ENCODE measurements around the gene ADGRA1.

ADGRA1 gene

DNA sequence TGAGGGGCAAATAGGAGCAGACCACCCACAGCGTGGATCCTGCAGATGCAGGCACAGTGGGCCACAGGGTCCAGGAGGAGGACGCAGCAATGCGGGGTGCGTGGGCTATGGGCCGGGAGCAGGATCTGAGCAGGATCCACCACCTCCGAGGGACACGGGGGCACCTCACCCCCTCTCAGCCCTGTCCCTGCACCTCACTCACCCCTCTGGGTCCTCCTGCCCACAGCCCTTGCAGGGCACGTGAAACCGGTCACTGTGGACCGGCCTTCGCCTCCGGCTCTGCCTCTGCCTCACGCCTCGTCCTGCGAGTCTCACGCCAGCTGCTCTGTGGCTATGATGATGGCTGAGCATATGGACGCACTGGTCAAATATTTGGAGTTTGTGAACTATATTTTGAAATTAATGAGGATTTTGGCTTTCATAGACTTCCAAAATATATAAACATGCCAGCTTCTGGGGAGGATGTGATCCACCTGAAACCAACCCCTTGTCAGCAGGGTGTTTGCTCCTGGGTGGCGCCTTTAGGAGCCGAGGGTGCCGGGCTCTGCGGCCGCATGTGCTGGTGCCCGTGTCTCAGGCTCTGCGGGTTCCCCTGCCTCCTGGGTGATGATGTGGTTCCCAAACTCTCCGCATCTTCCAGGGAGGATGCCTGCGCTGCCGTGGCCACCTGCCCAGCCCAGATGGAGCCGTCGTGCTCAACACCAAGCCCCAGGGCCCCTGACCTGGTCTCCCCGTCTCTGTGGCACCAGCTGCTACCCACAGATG is 11.3 kb upstream of the ADGRA1 start:
- no peak for DNase-seq (ENCODE audit: low spot score)

DNA sequence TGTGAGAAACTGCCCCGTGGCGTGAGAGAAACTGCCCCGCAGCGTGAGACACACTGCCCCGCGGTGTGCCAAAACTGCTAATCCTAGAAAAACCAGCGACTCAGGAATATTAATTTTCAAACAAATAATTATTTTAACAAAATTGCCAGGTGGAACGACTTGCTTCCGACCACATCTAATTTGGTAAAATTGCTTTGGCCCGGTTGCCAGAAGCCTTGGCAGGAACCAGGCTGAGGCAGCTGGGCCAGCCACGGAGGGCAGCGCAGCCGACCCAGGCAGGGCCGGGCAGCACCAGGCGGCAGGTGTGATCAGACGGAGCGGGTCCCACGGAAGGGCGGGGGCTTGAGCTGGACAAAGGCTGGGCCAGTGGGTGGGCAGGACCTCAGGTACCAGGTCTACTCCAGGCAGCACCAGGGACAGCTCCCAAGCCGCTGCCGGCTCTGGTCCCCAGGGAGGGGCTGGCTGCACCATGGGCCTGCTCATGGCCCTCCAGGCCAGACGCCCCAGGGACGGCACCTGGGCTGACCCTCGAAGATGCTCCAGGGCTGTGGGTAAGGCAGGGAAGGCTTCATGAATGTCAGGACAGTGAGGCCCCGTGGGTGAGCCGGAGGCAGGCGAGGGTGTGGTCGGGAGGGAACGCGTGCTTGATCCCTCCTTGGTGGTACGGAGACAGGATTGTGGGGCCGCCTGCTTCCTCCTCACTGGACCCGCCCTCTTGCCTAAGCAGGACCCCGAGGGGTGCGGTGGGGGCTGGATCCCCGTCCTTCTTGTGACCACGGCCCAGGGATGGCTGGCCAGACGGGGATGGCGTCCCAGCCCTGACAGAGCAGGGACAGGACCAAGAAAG is 7.7 kb upstream of the ADGRA1 start:
- no peak for DNase-seq (ENCODE audit: low spot score)

DNA sequence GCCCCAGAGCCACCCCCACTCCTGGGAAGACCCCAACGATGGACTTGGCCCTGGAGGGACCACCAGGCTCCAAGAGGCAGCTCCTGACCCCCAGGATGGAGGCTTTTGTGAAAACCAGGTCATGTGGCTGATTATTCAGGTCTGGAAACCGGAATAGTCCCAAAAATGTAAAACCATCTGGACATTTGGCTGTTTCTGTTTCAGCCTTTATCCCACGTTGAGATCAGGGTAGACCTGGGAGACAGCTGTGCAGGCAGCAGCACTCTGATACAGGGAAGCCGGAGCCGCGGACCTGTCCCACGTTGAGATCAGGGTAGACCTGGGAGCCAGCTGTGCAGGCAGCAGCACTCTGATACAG is 7.1 kb upstream of the ADGRA1 start:
- DNase-seq (ENCODE audit: low spot score): no peak

DNA sequence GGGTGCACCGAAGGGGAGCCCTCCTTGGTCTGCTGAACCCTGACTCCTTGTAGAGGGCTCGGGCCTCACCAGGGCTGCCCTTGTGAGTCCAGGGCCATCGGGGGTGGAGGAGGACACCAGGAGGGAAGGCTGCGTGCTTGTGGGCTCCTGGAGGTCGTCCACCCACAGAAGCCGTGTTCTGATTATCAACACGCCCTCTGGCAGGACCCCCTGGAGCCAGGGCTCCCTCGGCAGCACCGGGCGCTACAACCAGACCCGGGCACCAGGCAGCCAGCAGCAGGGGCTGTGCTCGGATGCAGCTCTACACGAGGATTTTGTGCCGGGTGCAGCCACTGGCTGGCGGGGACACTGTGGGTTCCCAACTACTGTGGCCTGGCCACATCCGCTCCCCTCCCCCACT is 6.1 kb upstream of the ADGRA1 start:
- no peak for DNase-seq (ENCODE audit: low spot score)

DNA sequence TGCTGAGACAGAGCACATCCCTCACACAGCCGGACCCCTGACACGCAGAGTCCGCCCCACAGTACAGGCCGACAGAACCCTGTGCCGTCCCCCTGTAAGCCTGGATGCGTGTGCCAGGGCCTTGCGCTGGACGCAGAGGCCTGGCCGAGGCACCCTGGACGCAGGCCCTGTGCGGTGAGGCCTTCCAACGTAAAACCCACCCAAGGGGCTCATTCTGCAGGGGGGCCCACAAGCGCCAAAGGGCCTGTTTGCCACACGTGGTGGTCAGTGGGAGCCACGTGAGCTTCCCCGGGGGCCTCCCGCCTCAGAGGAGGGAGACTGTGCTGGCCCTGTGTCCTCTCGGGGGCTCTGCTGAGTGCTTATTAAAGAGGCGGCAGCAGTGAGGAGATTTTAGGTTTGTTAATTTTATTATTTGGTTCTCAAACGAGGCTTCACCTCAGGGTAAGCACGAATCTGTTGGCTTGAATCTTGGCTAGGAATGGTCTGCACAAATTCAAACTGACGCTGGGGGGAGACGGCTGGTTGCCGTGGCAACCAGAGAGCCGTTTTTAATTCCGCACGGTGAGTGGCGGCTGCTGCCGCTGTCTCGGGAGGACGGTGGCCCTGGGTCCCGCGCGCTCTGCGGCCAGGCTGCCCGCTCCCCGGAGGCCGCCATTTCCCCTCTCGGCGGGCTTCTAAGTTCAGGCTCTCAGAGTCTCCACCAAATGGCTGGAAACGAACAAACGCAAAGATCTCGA is 4.9 kb upstream of the ADGRA1 start:
- DNase-seq (ENCODE audit: low spot score): no peak

DNA sequence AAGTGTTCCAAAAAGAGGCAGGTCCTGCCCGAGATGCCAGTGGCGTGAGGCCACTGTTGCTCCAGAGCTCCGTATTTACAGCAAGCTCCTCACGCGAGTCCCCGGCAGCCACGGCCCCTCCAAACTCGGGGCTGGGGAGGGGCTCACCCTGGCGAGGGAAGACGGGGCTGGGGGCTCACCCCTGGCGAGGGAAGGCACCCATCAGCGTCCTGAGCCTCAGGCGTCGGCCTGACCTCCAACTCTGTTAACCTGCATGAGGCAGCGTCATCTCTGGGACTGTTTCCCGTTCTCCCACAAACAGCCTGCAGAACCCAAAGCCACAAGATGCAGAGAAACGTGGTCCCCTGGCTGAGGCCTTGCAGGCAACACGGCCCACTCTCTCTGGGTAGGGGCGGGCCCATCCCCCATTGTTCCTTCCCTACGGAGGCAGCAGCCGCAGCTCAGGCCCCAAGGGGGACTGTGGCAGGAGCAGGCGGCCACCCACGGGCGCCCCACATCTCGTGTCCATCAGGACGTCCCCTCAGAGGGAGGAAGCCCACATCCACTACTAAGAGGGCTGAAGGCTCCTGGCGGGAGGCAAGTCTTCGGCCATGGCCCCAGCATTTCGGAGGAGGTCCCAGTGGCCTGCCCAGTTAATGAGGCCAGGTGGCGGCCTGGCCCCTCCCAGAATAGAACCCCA is 4.2 kb upstream of the ADGRA1 start:
- DNase-seq (ENCODE audit: low spot score): no peak

DNA sequence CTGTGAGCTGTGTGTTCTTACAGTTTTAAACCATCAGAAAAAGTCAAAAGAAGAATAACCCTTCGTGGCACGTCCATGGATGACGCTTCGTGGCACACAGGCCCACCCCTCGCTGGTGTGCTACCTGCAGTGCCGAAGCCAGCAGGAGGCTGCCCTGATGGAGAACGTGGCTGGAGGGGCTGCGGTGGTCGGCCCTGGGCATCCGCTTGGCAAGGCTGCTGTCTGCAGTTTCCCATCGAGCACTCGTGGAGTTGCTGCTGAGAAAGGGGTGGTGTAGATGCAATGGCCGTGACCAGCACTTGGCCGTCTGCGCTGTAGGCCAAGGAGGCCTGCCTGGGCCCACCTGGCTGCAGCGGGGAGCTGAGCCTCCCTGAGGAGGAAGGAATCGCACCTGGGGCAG is 3.2 kb upstream of the ADGRA1 start:
- no peak for DNase-seq (ENCODE audit: low spot score)

DNA sequence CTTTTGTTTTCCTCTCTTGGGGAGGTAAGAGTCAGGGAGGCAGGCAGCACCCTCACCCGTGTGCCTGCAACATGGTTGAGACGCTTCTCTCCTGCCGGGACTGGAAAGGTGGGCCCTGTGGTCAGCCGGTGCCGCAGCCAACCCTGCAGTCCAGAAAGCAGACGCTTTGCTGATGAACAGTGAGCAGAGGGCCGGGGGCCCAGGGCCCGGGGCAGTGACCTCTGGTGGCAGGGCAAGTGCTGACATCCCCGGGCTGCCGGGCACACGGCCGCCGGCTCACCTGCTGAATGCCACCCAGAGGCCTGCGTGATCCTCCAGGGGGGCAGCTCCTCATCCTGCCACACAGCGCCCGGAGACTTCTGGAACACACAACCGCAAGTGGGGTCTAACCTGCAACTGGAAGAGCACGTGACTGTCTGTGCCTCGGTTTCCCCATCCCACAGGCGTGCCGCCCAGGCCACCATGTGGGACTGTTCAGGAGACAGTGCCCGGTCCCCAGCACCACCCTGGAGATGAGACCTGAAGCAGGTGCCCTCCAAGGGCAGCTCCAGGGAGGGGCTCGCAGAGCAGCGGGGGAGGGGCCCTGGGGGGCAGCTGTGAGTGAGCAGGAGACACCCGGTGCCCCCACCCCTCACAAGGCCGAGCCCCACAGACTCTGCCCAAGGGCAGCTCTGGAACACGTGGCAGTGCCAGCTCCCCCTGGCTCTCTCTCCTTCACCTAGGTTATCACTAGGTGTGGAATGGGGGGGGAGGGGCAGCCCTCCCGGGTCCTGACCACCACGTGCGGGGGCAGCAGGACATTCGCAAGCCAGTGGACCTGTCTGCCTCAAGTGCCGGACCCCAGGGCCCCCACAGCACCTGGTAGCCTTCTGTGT is 2.2 kb upstream of the ADGRA1 start:
- DNase-seq (ENCODE audit: low spot score): no peak

DNA sequence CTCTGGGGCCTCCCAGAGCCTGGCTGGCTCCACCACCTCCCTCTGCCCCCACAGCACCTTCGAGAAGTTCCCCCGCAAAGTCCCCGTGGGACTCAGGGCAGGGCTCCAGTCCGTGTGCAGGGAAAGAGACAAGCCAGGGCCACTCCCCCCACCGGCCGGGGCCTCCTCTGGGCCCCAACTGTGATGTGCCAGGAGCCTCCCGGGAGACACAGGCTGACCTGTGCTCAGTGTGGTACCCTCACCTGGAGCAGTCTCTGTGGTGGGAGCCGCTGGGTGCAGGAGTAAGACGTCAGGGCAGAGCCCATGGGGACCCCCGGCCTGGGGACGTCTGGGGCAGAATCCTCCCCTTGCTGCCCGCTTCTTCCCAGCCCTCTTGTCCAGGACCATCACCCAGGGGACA is 1.5 kb upstream of the ADGRA1 start:
- DNase-seq (ENCODE audit: low spot score): no peak

DNA sequence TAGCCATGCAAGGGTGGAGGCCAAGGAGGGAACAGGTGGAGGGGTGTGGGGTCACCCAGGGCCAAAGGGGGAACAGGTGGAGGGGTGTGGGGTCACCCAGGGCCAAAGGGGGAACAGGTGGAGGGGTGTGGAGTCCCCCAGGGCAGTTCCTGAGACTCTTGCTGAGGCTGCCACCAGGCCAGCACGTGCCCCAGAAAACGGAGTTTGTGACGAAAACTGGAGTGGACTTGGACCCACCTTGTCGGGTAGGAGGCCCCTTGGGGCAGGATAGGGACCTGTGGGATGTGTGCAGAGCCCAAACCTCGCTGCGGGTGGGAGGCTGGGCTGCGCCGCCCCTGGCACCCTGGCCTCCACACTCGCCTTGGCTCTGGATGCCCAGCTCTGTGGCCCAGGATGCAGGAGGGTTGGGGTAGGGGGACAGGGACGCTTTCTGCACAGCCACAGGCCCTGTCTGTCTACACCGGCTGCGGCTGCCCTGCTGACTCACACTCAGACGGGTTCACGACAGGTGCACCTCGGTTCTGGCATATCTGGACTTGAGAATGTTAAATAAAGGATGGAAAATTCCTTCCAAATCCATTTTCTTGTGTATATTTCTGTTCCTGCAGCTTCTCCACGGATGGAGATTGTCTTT is 562 bp upstream of the ADGRA1 start:
- no peak for DNase-seq (ENCODE audit: low spot score)

DNA sequence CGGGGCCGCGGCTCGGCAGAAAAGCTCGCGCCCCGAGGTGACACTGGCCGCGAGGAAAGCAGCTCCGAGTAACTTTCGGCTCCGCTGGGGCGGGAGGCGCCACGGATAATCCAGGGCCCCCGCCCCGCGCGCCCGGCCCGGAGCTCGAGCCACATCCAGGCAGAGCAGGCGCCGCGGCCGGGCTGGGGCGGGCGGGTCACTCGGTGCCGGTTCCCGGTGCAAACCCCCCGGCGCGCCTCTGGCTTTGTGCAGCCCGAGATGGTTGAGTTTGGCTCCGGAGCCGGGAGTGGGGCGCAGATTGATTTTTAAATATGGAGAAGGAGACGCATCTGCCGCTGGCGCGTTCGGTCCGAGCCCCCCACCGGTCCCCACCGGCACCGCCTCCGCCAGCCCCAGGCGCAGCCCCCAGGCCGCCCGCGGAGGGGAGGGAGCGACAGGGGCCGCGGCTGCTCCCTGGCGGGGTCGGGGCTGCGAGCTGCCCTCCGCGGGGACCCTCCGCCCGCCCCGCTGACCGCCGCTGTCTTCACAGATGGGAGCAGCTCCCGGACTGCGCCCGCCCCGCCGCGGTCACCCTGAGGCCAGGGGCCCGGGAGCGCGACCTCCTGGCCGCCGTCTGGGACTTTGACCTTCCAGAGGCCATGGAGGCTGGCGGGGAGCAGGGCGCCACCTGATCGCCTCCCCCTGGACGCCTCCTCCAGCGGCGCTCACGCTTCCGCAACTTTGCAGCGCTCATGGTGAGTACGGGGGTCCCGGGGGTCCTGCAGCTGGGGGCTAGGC is 643 bp downstream of the ADGRA1 start:
- DNase-seq (ENCODE audit: low spot score): no peak

DNA sequence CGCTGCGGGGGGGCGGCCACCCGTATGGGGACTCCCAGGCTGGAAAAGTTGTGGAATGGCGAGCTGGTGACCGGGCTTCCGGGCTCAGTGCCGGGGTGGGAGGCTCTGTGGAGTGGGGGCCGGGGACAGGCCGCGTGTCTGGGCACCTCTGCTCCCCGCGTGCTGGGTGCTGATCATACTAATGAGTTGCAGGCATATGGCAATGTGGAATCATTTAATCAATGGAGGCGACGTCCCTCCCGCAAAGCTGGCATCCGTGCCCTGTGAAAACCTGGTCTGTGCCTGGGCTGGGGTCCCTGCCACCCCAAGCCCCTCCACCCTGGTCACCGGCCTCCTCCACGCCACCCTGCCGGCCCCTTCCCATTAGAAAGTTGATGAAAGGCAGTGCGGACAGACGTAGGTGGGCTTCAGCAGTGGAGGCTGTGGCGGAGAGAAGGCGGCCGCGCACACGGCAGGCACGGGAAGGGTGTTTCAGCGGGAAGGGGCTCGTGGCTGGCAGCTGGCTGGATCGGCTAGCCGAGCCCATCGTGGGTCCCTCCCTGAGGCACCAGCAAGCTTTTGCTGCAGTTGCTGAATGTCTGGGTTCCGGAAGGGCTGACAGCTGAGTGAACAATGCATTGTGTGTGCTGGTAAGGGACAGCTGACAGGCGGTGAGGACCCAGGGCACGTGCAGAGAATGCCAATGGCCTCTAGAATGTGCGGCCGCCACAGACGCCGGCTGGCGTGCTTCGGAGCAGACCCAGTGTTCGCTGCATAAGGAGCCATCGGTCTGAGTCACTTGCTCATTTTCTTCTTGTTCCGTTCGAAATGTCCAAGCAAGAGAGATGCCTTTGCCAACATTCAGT is 1.5 kb downstream of the ADGRA1 start:
- no peak for DNase-seq (ENCODE audit: low spot score)

DNA sequence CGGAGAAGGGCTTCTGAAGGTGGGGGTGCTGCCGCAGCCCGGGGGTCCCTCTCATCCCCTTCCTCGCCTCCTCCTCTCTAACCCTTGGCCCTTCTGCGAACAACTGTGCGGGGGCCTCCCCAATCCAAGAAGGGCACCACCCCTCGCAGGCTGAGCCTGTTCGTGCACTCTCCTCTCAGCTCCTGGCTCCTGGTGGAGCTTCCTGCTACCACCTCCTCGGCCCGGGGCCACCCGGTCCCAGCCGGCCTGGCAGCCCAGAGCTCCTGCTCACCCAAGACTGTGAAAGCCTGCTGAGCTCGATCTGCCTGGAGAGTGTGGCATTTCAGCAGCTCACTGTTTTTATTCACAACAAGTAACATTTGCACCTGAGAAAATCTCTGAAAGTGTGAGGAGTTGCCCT is 2.4 kb downstream of the ADGRA1 start:
- DNase-seq (ENCODE audit: low spot score): no peak

DNA sequence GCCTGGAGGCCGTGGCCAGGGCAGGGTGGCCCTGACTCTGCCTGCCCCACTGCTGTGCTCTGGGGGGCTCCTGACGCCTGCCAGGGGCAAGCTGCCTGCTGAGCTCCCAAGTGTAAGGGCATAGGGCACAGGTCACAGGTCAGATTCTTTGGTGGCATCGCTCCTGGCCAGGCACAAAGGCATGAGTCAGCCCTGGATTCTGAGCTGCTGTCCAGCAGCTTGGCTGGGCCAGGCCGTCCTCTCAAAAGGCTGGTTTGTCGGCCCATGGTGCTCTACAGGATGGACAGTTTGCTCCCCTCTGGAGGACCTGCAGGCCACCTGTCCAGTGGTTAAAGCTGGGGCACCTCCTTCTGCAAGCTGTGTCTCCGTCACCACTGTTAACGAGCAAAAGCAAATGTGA is 2.9 kb downstream of the ADGRA1 start:
- no peak for DNase-seq (ENCODE audit: low spot score)

DNA sequence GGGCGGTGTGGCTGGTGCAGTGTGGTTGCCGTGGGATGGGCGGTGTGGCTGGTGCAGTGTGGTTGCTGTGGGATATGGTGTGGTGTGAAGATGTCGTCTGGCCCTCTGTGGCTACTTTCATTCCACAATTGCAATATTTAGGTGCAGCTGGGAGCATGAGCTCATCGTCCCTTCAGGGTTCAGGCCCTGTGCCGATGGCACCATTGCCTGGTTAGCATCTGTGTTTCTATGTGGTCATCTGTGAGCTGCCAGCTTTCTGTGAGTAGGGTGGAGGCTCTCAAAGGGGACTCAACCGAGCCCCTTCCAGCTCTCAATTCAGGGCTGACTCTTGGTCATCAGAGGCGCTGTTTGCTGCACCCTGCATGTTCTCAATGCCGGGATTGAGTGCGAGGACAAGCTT is 3.6 kb downstream of the ADGRA1 start:
- no peak for DNase-seq (ENCODE audit: low spot score)

DNA sequence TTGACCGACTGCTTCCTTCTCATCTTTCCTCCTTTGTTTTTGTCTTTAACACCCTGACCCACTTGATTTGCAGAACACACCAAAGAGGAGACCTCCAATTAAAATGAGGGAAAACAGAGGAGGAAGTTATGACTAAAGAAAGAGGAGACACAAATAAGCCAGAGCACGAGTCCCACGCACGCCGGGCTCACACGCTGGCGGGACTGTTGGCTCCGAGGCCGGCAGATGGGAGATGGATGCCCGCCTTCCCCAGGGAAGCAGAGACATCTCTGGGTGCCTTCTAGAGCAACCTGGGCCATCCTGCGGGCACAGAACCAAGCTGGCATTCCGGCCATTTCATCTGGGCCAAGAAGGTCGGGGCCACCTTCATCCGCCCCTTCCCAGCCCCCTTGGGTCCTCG is 5.6 kb downstream of the ADGRA1 start:
- DNase-seq (ENCODE audit: low spot score): no peak

DNA sequence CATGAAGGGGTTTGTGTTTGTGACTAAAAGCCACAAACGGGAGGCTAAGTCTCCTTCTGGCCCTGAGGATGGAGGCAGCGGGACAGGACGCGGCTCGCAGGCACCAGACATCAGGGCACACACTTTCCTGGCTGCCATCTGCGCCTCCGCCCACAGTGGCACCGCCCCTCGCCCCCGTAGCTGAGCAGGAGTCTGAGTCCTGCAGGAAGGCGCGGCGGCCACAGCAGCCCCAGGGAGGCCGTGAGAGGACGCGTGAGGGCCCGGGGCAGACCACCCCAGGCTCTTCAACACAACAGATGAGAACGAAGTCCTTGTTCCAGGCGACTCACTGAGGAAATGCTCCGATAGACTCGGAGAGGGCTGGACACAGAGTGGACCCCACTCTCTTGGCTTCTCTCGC is 6.6 kb downstream of the ADGRA1 start:
- no peak for DNase-seq (ENCODE audit: low spot score)

DNA sequence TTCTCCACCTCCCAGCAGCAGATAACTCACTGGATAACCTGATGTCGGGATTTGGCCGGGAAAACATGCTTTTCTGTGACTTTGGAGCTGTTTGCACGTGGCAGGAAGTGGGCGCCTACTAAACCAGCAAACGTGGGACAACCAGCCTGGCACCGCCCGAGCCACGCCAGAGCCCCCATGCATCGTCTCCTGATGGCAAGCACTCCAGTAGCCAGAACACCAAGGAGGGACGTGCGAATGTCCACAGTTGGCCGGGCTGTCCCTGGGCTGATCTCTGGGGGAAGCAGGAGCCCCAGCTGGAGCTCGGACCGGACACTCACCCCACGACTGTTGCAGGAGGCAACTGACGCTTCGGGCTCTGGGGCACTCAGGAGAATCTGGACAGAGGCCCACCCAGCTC is 7.1 kb downstream of the ADGRA1 start:
- DNase-seq (ENCODE audit: low spot score): no peak

DNA sequence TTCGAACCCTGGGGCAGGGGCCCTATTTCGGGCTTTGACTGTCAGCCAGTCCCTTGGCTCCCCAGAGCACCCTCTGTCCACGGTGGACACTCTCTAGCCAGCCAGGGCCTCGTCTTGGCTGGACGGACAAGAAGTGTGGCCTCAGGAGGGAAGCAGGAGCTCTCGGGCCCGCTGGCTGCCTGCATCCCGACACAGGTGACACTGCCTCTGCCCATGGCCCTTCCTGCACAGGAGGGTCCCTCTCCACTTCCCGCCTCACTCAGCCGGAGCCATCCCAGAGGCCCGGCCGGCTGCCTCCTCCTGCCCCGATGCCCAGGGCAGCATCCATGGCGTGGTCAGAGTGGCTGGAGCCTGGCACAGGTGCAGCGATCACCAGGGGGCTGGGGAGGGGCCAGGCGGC is 7.9 kb downstream of the ADGRA1 start:
- no peak for DNase-seq (ENCODE audit: low spot score)
